ENCODE data around the gene NME3.
A peak's percentile ranks its signal among the peaks of the same experiment; 100 is the strongest.

The NME3 gene

GRCh38 chr16:1771188-1771863, at the start of gene NME3:
Gene NME3, minus strand, starts transcription at chr16:1771543. Its CDS starts 9 bp downstream, at chr16:1771534.
- TF ChIP-seq GATA1 (IDR thresholded peaks at IDR 0.05; ENCODE audit: low read depth, low read length) = no peak
- TF ChIP-seq POLR2A (IDR thresholded peaks at IDR 0.05; ENCODE audit: low read length) = no peak
- peak; percentile 83 to 84 for DNase-seq

DNA sequence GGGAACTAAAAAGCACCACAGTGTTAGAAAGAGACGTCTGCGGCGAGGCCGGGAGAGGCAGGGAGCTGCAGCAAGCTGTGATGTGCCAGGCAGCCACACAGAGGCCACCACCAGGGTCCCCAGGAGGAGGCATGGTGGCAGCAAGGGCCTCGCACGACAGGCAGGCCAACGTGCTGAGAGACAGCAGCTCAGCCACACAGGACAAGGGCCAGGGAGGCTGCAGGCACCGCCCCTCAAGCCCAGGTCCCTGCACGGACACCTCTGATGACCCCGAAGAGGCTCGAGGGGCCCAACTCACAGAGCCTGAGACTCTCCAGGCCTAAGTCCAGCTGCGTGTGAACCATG, 49.6 kb upstream of the NME3 start:
- no peak for DNase-seq
- TF ChIP-seq POLR2A (IDR thresholded peaks at IDR 0.05; ENCODE audit: low read length) (no peak), GATA1 (IDR thresholded peaks at IDR 0.05; ENCODE audit: low read depth, low read length) (no peak)

- DNase-seq = peak; percentile 75 to 87
- TF ChIP-seq POLR2A (IDR thresholded peaks at IDR 0.05; ENCODE audit: low read length) (peak; percentile 77), GATA1 (IDR thresholded peaks at IDR 0.05; ENCODE audit: low read depth, low read length) (no peak)
These were observed 49.0 kb upstream of the NME3 start for GRCh38 chr16:1820096-1820945.

- TF ChIP-seq POLR2A (IDR thresholded peaks at IDR 0.05; ENCODE audit: low read length) (no peak), GATA1 (IDR thresholded peaks at IDR 0.05; ENCODE audit: low read depth, low read length) (no peak)
- no peak for DNase-seq
These were observed 48.3 kb upstream of the NME3 start for GRCh38 chr16:1819611-1820010.

DNA sequence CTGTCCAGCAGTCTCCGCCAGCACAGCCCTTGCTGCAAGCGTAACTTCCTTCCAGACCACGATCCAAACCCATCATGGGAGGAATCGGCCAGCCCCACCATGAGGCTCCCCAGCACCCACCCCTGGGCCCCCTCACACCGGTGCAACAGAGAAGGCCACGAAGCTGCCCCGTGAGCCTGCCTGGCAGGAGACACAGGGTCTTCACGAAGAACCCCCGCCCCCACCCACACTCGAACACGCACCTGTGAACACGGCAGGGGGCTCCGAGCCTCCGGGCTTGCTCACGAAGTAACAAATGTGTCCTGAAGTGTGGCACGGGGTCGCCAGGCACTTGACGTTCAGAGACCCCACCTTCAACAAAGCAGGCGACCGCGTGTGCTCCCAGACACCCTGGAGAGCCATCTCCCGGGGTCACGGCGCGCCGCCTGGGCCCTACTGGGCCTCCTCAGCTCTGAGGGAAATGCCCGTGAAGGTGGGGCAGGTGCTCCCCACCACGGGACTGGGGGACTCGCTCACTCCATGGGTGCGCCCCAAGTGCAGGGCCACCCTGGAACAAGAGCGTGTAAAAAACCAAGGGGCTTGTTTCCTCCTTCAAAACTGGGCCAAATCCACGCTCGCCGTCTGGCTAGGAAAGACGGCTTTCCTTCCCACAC, 47.7 kb upstream of the NME3 start:
- no peak for DNase-seq
- TF ChIP-seq GATA1 (IDR thresholded peaks at IDR 0.05; ENCODE audit: low read depth, low read length) = no peak
- no peak for TF ChIP-seq POLR2A (IDR thresholded peaks at IDR 0.05; ENCODE audit: low read length)

- no peak for DNase-seq
- TF ChIP-seq GATA1 (IDR thresholded peaks at IDR 0.05; ENCODE audit: low read depth, low read length) = no peak
- TF ChIP-seq POLR2A (IDR thresholded peaks at IDR 0.05; ENCODE audit: low read length) = no peak
These were observed 47.0 kb upstream of the NME3 start for GRCh38 chr16:1818204-1818872.

DNA sequence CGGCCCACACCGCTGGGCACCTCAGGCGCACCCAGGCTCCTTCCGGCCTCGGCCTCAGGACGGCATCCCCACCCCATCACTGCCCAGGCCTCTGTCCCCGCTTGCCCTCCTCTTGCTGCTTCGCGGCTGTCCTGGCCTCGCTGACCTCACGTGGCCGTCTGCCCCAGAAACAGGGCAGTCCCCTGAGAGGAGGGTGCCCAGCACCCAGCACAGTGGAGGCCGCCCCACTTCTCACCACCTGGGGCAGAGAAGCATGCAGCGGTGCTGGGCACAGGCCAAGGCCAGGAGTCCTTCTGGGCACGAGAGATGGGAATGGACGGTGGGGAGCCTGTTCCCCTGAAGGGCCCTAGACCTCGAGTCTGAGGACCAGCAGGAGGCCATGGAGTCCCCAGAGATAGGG, 46.4 kb upstream of the NME3 start:
- TF ChIP-seq GATA1 (IDR thresholded peaks at IDR 0.05; ENCODE audit: low read depth, low read length) (no peak), POLR2A (IDR thresholded peaks at IDR 0.05; ENCODE audit: low read length) (no peak)
- DNase-seq = no peak

- no peak for DNase-seq
- TF ChIP-seq GATA1 (IDR thresholded peaks at IDR 0.05; ENCODE audit: low read depth, low read length) (no peak), POLR2A (IDR thresholded peaks at IDR 0.05; ENCODE audit: low read length) (no peak)
These were observed 45.9 kb upstream of the NME3 start for GRCh38 chr16:1817276-1817589.

- no peak for TF ChIP-seq GATA1 (IDR thresholded peaks at IDR 0.05; ENCODE audit: low read depth, low read length)
- TF ChIP-seq POLR2A (IDR thresholded peaks at IDR 0.05; ENCODE audit: low read length) = no peak
These were observed 45.3 kb upstream of the NME3 start for GRCh38 chr16:1816396-1817275.

GRCh38 chr16:1815461-1815860, 44.1 kb upstream of the NME3 start:
- DNase-seq = no peak
- TF ChIP-seq GATA1 (IDR thresholded peaks at IDR 0.05; ENCODE audit: low read depth, low read length) = no peak
- TF ChIP-seq POLR2A (IDR thresholded peaks at IDR 0.05; ENCODE audit: low read length) = no peak

More at GRCh38 chr16:1816396-1817275, 45.3 kb upstream of the NME3 start:
- DNase-seq = no peak

GRCh38 chr16:1812732-1813163, 41.4 kb upstream of the NME3 start:
- TF ChIP-seq POLR2A (IDR thresholded peaks at IDR 0.05; ENCODE audit: low read length) (no peak), GATA1 (IDR thresholded peaks at IDR 0.05; ENCODE audit: low read depth, low read length) (no peak)
- DNase-seq = peak; percentile 82 to 84

GRCh38 chr16:1810536-1810935, 39.2 kb upstream of the NME3 start:
- TF ChIP-seq POLR2A (IDR thresholded peaks at IDR 0.05; ENCODE audit: low read length) (no peak), GATA1 (IDR thresholded peaks at IDR 0.05; ENCODE audit: low read depth, low read length) (no peak)
- no peak for DNase-seq

- TF ChIP-seq POLR2A (IDR thresholded peaks at IDR 0.05; ENCODE audit: low read length) = no peak
- TF ChIP-seq GATA1 (IDR thresholded peaks at IDR 0.05; ENCODE audit: low read depth, low read length) = no peak
- no peak for DNase-seq
These were observed 38.8 kb upstream of the NME3 start for GRCh38 chr16:1810106-1810505.
